Mesenchymal stem cell (in vitro differentiated cells and primary cell): ENCODE data around the gene KDM4C.
"Not testable (repeated sequence)": the region's sequence is repeated elsewhere in the genome, so short reads cannot be mapped to it uniquely, and the experiment has no call there.

Experiments
- DNase-seq: peaks from one replicate; pipeline ENCODE4 v3.0.0-alpha.2; 2013
- H2AFZ ChIP-seq: one replicate; pipeline ENCODE4 v1.6.1; 2013; ENCODE audit warnings: low read depth, mild to moderate bottlenecking, control low read depth, inconsistent platforms, low read length, moderate library complexity
- H2AK5ac ChIP-seq: 2 replicates; pipeline ENCODE4 v1.6.1; 2013; ENCODE audit warnings: low read length, moderate library complexity, mild to moderate bottlenecking, inconsistent platforms; ENCODE audit not compliant: severe bottlenecking
- H2BK120ac ChIP-seq: one replicate; pipeline ENCODE4 v1.6.1; 2013; ENCODE audit warnings: low read depth, mild to moderate bottlenecking, inconsistent platforms, low read length, moderate library complexity
- H2BK12ac ChIP-seq, 2 experiments: one replicate each; pipeline ENCODE4 v1.6.1; 2013; ENCODE audit warnings: inconsistent platforms in 2 of 2, low read length in 2 of 2, mild to moderate bottlenecking in 2 of 2, moderate library complexity in 2 of 2, control low read depth in 1 of 2
- H2BK15ac ChIP-seq: one replicate; pipeline ENCODE4 v1.6.1; 2013; ENCODE audit warnings: mild to moderate bottlenecking, low read depth, inconsistent platforms; ENCODE audit not compliant: poor library complexity, severe bottlenecking
- H2BK5ac ChIP-seq: 2 replicates; pipeline ENCODE4 v1.6.1; 2013; ENCODE audit warnings: low read depth, mild to moderate bottlenecking, low read length, control low read depth, inconsistent platforms; ENCODE audit not compliant: poor library complexity, severe bottlenecking
- H3K14ac ChIP-seq, 2 experiments: one replicate each; pipeline ENCODE4 v1.6.1; 2013; ENCODE audit warnings: inconsistent platforms in 2 of 2, low read length in 2 of 2, control low read depth in 1 of 2, mild to moderate bottlenecking in 1 of 2, moderate library complexity in 1 of 2
- H3K18ac ChIP-seq, 2 experiments: one replicate each; pipeline ENCODE4 v1.6.1; 2013; ENCODE audit warnings: inconsistent platforms in 2 of 2, low read length in 2 of 2, control low read depth in 1 of 2, low read depth in 1 of 2, mild to moderate bottlenecking in 1 of 2
- H3K23ac ChIP-seq, 2 experiments: one replicate each; pipeline ENCODE4 v1.6.1; 2013; ENCODE audit warnings: inconsistent platforms in 2 of 2, low read length in 2 of 2, mild to moderate bottlenecking in 2 of 2, moderate library complexity in 2 of 2, control low read depth in 1 of 2
- H3K27ac ChIP-seq: 2 replicates; pipeline ENCODE4 v1.5.1; 2013; ENCODE audit warnings: mild to moderate bottlenecking, moderate library complexity, low read length, control low read depth, inconsistent platforms; ENCODE audit not compliant: poor library complexity, severe bottlenecking
- H3K27me3 ChIP-seq, 2 experiments: 2 replicates each; pipeline versions ENCODE4 v1.6.1 to v1.7.0; 2013; ENCODE audit warnings: low read length in 2 of 2, mild to moderate bottlenecking in 2 of 2, moderate library complexity in 2 of 2, control low read depth in 1 of 2, inconsistent platforms in 1 of 2; ENCODE audit not compliant: control insufficient read depth in 1 of 2, insufficient read depth in 1 of 2
- H3K36me3 ChIP-seq, 2 experiments: 2 replicates each; pipeline versions ENCODE4 v1.6.1 to v1.7.0; 2013; ENCODE audit warnings: low read length in 2 of 2, control low read depth in 1 of 2, inconsistent platforms in 1 of 2, low read depth in 1 of 2, mild to moderate bottlenecking in 1 of 2; ENCODE audit not compliant: insufficient read depth in 2 of 2, control insufficient read depth in 1 of 2
- H3K4ac ChIP-seq, 2 experiments: one replicate each; pipeline ENCODE4 v1.6.1; 2013; ENCODE audit warnings: inconsistent platforms in 2 of 2, low read length in 2 of 2, mild to moderate bottlenecking in 2 of 2, moderate library complexity in 2 of 2, control low read depth in 1 of 2, low read depth in 1 of 2
- H3K4me1 ChIP-seq: 2 replicates; pipeline ENCODE4 v1.6.1; 2013; ENCODE audit warnings: low read depth, low read length, control low read depth; ENCODE audit not compliant: control insufficient read depth, insufficient read depth
- H3K4me2 ChIP-seq: 2 replicates; pipeline ENCODE4 v1.6.1; 2013; ENCODE audit warnings: low read length, mild to moderate bottlenecking, inconsistent platforms; ENCODE audit not compliant: poor library complexity, severe bottlenecking
- H3K4me3 ChIP-seq, 2 experiments: 2 replicates each; pipeline versions ENCODE4 v1.5.1 to v1.7.0; 2013; ENCODE audit warnings: low read length in 2 of 2, mild to moderate bottlenecking in 2 of 2, control low read depth in 1 of 2, low read depth in 1 of 2; ENCODE audit not compliant: insufficient read depth in 1 of 2
- H3K79me1 ChIP-seq: replicated peaks from 2 replicates; pipeline ENCODE4 v1.6.1; 2013; ENCODE audit warnings: mild to moderate bottlenecking, control low read depth, low read length, inconsistent platforms; ENCODE audit not compliant: poor library complexity, severe bottlenecking
- H3K9ac ChIP-seq: 2 replicates; pipeline ENCODE4 v1.7.0; 2013; ENCODE audit warnings: mild to moderate bottlenecking, low read length, moderate library complexity
- H3K9me3 ChIP-seq: 2 replicates; pipeline ENCODE4 v1.7.0; 2013; ENCODE audit warnings: mild to moderate bottlenecking, low read length; ENCODE audit not compliant: control insufficient read depth
- H4K8ac ChIP-seq: one replicate; pipeline ENCODE4 v1.6.1; 2013; ENCODE audit warnings: inconsistent platforms, mild to moderate bottlenecking, low read length, moderate library complexity
- H4K91ac ChIP-seq: one replicate; pipeline ENCODE4 v1.6.1; 2013; ENCODE audit warnings: mild to moderate bottlenecking, low read length, inconsistent platforms
- WGBS: methylation state at CpG from one replicate; pipeline ENCODE4 v1.1.7; 2013; ENCODE audit warnings: mixed read lengths; 5-methylcytosine and 5-hydroxymethylcytosine counted together

Gene KDM4C

DNA sequence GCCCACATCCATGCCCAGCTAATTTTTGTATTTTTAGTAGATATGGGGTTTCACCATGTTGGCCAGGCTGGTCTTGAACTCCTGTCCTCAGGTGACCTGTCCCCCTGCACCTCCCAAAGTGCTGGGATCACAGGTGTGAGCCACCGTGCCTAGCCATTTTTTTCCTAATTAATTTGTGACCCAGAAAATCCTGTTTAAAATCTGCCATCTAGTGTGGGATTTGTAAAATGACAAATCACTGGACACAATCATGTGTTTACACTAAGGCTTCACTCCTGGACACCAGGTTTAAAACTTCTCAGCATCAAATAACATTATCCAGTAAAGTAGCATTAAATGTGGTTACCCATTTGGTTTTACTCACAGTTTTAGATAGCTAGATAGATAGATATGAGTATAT lies 18.6 kb upstream of the KDM4C start:
- Histone ChIP-seq H3K14ac (no peak overlapping the region), H3K9me3 (no peaks in the 10 kb centered on the region), H3K27ac (no peak overlapping the region), H4K91ac (no peak overlapping the region), H3K27me3 (peaks cover 0 to 3% of the 10 kb centered on the region in 2 experiments), H3K4ac (no peak overlapping the region), H2BK12ac (no peak overlapping the region), H3K79me1 (no peaks in the 10 kb centered on the region), H2AK5ac (no peak overlapping the region), H3K9ac (no peak overlapping the region), H4K8ac (no peak overlapping the region), H2AFZ (no peak overlapping the region), H2BK120ac (no peak overlapping the region), H3K4me2 (no peak overlapping the region), H3K23ac (no peak overlapping the region), H3K4me1 (no peaks in the 10 kb centered on the region), H3K4me3 (no peak overlapping the region), H2BK5ac (no peak overlapping the region), H3K18ac (no peak overlapping the region), H3K36me3 (no peaks in the 10 kb centered on the region), H2BK15ac (no peak overlapping the region)
- 83% methylated on average over 1 of the region's 1 CpG for WGBS
- DNase-seq: peak; percentile 34

- not testable (repeated sequence) for H2BK15ac ChIP-seq, H3K4me2 ChIP-seq, H4K91ac ChIP-seq, H3K9me3 ChIP-seq, H2AK5ac ChIP-seq, H3K18ac ChIP-seq, H2BK12ac ChIP-seq, H3K4ac ChIP-seq, H2BK120ac ChIP-seq, H3K23ac ChIP-seq, H3K27ac ChIP-seq, H3K4me3 ChIP-seq, H3K27me3 ChIP-seq, H3K36me3 ChIP-seq, H4K8ac ChIP-seq, H2AFZ ChIP-seq, DNase-seq, H3K14ac ChIP-seq, H3K79me1 ChIP-seq, H3K9ac ChIP-seq, H2BK5ac ChIP-seq, H3K4me1 ChIP-seq
- 99% methylated on average over 8 of the region's 9 CpGs for WGBS
These were observed 8.9 kb upstream of the KDM4C start for GRCh38 chr9:6748861-6749260.

DNA sequence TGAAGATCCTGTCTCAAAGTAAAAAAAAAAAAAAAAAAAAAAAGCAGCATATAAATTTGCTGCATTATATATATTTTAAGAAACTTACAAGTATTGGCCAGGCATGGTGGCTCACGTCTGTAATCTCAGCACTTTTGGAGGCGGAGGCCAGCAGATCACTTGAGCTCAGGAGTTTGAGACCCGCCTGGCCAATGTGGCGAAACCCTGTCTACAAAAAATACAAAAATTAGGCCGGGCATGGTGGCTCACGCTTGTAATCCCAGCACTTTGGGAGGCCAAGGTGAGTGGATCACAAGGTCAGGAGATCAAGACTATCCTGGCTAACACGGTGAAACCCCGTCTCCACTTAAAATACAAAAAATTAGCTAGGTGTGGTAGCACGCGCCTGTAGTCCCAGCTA lies 2.9 kb upstream of the KDM4C start:
- not testable (repeated sequence) for H3K4me3 ChIP-seq, H3K27me3 ChIP-seq, H4K91ac ChIP-seq, H3K23ac ChIP-seq, H2AK5ac ChIP-seq, H3K79me1 ChIP-seq, H4K8ac ChIP-seq, H2BK15ac ChIP-seq, H3K36me3 ChIP-seq, H3K9me3 ChIP-seq, DNase-seq, H3K4me2 ChIP-seq, H2BK5ac ChIP-seq, H3K18ac ChIP-seq, H2BK12ac ChIP-seq, H3K14ac ChIP-seq, H3K27ac ChIP-seq, H3K9ac ChIP-seq, H3K4ac ChIP-seq, H2BK120ac ChIP-seq, H2AFZ ChIP-seq, H3K4me1 ChIP-seq
- WGBS: 91% methylated on average over 10 of the region's 10 CpGs

DNA sequence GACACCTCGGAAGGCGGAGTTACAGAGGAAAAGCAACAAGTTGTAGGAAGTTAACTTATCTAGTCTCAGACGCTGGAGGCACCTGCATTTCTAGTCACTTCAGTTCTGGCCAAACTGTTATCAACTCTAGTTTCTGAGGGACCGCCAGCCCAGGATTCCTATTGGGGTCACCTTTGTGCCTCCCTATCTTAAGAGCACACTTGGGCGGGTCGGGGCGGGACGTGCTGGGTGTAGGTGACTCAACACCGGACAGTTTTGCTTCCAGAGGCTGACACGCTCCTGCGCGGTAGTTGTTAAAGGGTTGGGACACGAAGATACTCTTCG lies 679 bp upstream of the KDM4C start:
- peak overlapping the region; percentile 91 for H4K91ac ChIP-seq
- H3K4me3 ChIP-seq: peak overlapping the region; percentile 91 to 95
- no peak overlapping the region for H3K23ac ChIP-seq
- peak overlapping the region in 1 of 2 experiments; percentile 46 for H2BK12ac ChIP-seq
- H3K27ac ChIP-seq: peak overlapping the region; percentile 94
- H3K9me3 ChIP-seq: no peaks in the 10 kb centered on the region
- H3K4me2 ChIP-seq: peak overlapping the region; percentile 95
- H3K79me1 ChIP-seq: peaks cover 5% of the 10 kb centered on the region
- peak overlapping the region; percentile 31 to 68 for H3K4ac ChIP-seq
- H2BK15ac ChIP-seq: peak overlapping the region; percentile 68
- H2BK120ac ChIP-seq: peak overlapping the region; percentile 58
- H4K8ac ChIP-seq: peak overlapping the region; percentile 24
- H3K4me1 ChIP-seq: peaks cover 4% of the 10 kb centered on the region
- DNase-seq: peak; percentile 90
- no peaks in the 10 kb centered on the region for H3K27me3 ChIP-seq
- H2BK5ac ChIP-seq: no peak overlapping the region
- 1% methylated on average over 14 of the region's 14 CpGs for WGBS
- peak overlapping the region; percentile 96 for H3K9ac ChIP-seq
- no peak overlapping the region for H3K14ac ChIP-seq
- H3K36me3 ChIP-seq: no peaks in the 10 kb centered on the region
- peak overlapping the region; percentile 92 for H2AFZ ChIP-seq
- peak overlapping the region; percentile 74 to 86 for H3K18ac ChIP-seq
- H2AK5ac ChIP-seq: no peak overlapping the region
